ENCODE measurements around the gene MARCHF5.

- peak; percentile 62 for TF ChIP-seq POLR2AphosphoS5 (IDR thresholded peaks at IDR 0.05; ENCODE audit: low read depth, low read length)
- no peak for TF ChIP-seq REST (IDR thresholded peaks at IDR 0.05; ENCODE audit: insufficient read depth in 1 of 2, low read depth in 2 of 2, low read length in 2 of 2)
- TF ChIP-seq SIN3A (IDR thresholded peaks at IDR 0.05; ENCODE audit: borderline replicate concordance, insufficient read depth, low read length): no peak
Observed at GRCh38 chr10:92290837-92291615, at the start of gene MARCHF5, which contains the start of gene CPEB3.
